Nucleus accumbens (tissue), 56 donors: ENCODE data around the gene CLEC20A.
"Not testable (repeated sequence)": the region's sequence is repeated elsewhere in the genome, so short reads cannot be mapped to it uniquely, and the experiment has no call there.

Source experiments
- DNase-seq, 56 donors: peaks; one replicate each; lab custom pipeline; 2025; lab: John Stamatoyannopoulos, UW

CLEC20A gene

DNA sequence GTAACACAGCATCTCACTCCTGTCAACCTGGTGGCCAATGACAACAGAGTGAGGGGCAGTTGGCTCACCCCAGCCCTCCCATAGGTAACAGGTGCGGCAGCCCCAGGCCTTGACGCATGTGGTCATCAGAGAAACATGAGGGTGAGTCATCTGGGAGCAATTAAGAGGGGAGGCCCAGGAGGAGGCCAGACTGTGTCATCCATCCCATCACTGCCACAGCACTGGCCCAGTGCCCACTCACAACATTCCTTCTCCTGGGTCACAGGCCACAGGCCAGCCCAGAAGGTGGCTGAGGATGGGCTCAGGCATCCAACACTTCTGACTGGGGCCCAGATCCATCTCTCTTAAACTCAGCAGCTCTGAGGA, 33.3 kb upstream of the CLEC20A start:
- no peak for DNase-seq

DNA sequence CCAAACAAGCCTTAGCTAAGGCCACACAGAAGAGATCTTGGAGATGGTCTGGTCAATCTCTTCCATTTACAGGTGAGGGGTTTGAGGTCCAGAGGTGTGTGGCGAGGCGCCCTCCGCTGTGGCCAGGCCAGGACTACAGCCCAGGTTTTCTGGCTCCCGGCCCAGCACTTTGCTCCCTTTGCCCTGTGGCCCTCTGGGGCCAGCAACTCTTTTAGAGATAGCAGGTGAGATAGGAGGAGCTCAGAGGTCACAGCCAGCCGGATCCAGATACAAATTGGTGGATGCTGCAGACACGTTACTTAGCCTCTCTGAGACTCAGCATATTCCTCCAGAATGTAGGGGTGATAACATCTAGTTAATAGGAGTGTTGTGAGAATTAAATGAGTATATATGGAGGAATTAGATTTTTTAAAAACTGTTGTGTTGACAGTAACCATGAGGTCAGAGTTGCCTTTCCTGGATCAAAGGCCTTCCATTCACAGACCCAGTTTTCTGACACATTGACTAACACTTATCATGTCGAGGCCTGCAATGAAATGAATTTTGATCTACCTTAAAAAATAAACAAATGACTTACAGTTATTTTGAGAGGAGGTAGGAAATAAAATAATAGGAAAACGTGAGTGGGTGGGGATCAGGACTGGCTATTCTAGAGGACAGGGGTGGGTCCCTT, 32.7 kb upstream of the CLEC20A start:
- no peak for DNase-seq

DNA sequence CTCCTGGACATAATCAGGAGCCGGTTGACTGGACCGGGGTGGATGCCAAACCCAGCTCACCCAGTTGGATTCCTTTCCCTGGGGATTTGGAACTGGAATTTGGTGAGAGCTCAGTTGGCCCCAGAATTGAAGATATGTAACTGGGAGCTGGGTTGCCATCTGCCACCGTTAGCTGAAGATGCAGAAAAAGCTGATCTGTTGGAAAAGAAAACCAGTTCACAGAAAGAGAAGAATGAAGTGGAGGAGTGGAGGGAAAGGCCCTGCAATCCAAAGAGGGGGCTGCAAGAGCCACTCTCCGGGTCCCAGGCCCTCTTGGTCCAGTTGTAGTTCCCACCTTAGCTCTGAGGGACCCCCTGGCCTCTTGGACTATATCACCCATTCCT, 32.2 kb upstream of the CLEC20A start:
- DNase-seq = no peak

DNA sequence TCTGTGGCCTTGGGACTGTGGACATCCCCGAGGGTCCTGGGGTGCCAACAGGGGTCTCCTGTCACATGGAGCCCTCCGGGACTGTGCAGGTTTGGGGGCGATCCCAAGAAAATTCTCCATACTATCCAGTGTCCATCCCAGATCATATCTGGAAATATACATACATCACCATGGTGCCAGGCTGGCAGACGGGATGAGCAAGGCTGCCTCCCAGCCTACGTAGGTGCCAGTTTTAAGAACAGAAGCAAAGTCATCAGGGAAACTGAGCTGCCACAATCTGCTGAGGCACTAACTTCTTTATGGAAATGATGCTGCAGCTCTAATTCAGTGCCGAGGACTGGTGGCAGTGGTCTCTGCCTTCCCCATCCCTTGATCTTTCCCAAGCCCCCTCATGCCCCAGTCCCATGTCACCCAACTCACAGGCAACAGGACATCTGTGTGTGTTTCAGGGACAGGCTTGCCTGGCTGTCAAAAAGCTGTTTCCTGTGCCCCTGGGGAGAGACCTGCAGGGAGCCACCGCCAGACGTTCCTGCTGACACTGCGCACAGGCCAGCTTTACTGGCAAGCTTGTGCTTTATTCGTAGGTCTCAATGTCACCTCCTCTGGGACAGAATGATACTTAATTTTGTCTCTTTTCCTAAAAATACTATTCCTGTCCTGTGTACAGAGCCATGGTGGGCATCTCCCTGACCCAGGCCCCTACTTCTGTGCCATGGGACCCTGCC, 31.6 kb upstream of the CLEC20A start:
- no peak for DNase-seq

DNA sequence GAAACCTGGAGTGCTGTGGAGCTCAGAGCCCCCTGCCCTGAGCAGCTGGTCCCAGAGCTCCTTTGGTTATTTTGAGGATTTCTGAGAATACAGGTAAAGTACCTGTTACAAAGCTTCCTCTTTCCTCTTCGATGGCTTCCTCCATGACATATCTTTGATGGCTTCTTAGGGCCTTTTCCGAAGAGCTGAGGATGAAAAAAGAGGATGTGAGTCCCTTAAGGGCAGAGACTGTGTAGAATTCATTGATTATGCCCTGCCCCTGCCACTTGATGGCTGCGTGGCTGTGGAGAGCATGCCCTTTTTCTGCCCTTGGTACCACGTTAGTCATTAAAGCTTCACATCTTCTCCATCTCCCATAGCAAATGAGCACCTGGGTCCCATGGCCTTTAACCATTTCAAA, 30.4 kb upstream of the CLEC20A start:
- no peak for DNase-seq

DNA sequence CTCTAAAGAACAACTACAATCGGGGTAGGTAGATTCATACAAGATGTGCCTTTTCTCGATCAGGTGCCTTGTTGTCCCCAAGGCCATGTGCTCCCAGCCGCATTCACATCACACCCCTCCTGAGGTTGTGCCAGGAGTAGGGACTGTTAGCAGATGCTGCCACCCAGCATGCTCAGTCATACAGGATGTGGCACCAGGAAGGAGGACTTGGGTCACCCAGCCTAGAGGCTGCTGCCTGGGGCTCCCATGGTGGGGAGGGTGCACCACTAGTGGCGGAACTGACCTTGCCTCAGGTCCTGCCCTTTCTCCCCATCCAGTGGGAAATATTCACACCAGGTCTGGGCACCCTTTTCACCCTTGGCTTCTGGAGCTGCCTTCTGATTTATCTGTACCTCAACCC, 24.5 kb upstream of the CLEC20A start:
- DNase-seq = no peak

DNA sequence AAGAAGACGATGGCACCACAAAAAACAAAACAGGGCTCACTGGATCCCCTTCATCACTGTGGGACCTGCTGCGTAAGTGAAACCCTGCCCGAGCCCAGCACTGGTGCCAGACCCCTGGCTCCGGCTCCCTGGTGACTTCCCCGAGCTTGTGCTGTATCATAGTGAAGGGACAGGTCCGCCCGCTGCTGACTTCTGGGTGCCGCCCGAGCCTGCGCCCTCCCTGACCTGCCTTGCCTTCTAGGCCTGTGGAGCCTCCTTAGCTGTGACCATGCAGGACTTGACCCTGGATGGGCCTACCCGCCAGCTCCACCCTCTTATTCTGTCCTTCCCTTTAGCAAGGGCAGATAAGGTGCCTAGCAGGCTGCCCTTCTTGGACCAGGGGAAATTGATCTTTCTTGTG, 24.0 kb upstream of the CLEC20A start:
- DNase-seq = no peak

DNA sequence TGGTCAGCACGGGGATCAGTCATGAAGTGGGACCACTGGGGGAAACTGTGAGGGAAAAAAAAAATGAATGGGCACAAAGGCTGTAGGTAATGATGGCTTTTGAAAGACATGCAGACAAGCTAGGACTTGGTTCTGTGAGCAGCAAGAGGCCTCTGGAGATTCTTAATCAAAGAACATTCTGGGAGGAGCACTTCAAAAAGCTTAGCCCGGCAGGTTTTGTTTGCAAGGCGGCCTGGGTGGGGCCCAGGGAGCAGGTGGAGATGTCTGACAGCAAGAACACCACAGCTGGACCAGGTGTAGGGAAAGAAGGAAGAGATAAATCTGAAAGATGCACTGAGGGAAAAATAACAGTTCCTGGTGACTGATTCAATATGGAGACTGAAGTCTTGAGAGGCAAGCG, 22.1 kb upstream of the CLEC20A start:
- DNase-seq = no peak

DNA sequence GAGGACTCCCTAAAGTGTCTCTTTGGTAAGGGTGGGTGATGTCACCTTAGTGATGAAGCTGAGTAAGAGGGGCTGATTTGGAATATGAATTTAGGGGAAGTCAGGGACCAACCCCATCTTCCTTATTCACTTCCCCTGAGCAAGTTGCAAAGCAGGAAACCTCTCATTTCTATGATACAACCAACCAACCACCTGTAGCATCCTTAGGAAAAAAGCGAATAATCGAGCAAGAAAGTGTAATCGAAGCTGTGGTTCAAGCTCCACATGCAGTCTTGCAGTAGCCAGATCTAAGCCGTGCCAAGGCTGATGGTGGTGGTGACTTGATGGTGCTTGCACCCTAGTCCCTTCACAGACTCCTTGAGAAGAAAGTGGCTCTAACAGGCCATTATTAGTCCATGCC, 19.3 kb upstream of the CLEC20A start:
- DNase-seq = no peak

DNA sequence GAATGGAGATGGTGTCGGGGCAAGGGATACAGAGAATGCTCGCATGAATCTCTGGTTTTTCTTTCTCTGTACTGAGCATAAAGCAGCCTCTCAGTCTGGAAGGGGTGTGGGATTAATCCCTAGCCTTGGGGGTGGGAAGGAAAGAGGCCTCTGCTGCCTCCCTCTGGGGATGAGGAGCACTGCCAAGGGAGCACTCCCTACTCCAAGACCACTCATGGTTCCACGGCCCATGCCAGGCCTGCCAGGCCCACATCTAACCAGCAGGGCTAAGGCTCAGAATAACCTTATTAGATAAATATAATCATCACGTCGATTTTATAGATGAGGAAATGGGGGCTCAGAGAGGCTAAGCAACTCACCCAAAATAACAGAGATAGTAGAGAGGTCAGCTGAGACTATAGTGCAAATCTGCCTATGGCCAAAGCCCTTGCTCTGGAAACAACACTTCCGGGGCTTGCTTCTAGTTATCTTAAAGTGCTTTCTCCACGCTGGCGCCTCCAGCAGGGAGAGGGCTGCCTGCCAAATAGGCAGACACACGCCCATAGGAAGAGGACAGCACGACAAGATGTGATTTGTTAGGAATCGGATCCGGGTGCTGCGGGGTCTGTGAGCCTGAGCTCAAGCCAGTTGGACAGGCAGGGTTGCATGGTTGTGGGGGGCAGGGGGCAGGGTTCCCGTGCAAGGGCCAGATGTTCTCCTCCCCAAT, 16.7 kb upstream of the CLEC20A start:
- no peak for DNase-seq

DNA sequence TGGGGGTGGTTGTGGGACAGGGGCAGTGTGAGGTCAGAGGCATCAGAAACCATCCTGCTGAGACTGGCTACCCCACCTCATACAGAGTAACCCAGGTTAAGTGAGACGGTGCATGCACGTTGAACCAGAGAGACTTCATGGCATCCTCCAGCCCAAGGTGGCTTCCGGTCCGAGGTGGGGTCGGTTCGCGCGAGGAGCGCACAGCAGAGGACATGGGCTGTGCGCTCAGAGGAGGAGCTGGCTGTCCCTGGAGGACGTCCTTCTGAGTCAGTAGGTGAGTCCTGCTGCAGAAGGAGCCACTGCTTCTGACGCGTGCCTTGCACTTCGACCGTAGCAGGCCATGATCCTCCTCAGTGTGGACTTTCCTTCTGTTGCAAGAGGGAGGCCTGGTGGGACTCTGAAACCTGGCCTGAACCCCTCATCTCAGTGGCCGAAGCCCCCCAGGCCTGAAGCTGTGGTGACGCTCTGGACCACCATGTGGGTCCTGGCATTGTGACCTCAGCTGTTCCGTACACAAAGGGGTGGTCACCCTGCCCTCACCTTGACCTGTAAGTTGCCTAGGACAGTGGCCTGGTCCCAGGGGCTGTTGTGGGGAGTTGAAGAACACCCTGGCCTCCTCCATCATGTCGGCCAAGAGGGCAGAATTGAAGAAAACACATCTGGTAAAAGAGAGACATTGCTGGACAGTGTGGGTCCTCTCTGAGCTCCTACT, 16.0 kb upstream of the CLEC20A start, which contains the start of gene TEX35:
Gene TEX35 (plus strand): TSS at position 544 of the 712 bp plus-strand sequence. CDS start 80 bp downstream, at position 624.
- no peak for DNase-seq

DNA sequence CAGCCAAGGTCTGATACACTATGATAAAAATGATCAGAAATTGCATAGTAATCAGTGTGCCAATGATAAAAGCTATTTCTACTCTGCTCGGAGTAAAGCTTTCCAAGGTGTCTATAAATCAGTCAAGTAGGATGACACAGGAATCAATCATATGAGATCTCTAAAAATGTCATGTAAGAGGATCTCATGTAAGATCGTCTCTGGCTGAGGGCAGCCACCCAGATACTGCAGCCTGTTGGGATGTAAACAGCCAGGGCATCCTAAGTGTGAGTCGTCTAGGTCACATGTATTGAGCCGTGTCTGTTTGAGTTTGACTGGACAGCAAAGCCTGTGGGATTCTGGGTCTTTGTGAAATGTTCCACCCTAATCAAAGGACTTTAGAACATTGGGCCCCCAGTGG, 13.4 kb upstream of the CLEC20A start:
- no peak for DNase-seq

DNA sequence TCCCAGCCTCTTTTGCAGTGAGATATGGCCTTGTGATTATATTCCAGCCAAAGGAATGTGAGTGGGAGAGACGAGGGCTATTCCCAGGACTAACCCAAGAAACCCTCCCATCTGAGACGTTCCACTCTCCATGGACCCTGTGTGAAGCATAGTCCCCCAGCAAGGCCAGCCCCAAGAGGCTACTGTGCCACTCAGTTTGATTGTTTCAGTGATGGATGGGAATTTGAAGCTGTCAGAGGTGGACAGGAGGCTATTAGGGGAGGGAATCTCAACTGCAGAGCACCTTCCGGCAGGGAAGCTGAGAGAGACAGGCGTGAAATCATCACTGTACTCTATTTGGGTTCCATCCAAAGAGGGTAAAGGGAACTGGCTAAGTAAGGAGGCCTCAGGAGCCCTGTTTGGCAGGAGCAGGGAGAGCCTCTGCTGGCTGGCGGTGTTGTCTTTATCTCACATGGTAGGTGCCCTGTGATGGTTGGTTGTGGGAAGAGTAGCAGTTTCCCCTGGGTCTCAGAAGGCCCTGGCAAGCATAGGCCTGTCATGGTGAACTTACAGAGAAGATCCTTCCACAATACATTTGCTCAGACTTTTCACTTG, 12.7 kb upstream of the CLEC20A start:
- DNase-seq = no peak

DNA sequence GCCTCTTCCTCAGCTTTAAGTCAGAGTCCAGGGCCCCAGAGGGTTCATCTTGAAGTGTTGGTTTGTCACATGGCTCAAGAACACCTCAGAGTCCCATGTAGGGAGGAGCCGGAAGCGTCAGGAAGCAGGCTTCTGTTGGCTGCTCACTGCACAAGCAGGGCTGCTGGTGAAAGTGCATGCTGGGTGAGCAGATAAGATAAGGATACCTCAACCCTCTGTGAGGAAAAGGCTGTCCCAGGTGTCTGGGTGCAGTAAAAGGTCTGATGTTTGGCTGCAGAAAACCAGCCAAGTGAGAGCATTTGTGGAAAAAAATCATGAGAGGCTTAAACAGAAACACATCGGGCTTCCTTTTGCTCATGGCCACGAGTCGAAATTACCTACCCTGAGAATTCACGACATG, 9.9 kb upstream of the CLEC20A start:
- no peak for DNase-seq

DNA sequence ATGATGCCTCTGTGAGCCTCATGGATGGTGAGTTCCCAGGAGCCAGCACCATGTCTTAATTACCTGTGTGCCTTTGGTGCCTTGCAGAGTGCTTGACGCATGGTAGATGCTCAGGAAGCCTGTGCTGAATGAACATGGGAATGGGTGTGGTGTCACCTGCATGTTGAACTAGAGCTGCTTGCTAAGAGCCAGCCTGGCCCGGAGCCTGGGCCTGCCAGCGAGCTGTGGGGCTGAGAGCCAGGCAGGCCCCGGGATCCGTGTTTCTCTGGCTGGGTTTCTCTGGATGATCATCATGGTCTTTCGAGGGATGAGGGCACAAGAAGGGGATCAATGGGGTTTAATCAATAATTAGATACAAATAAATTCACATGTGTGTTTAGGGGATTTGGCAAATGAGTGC, 9.4 kb upstream of the CLEC20A start:
- peak in 1 of 56 donors; percentile 11 for DNase-seq

DNA sequence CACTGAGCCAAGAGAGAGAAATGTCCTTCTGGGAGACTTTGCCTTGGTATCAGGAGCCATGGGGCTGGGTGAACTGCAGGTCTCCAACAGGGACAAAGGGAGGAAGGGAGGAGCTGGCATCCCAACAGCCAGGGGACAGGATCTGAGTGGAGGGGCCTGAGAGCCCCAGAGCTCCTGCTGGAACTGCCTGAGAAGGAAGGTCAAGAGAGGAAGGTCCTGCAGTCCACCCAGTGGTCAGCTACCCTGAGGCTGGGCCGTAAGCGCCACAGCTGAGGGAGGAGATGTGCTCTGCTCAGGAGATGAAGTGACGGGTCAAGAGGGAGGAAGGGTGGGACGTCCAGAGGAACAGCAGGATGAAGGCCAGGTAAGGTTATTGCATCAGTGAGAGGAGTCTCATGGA, 7.5 kb upstream of the CLEC20A start:
- DNase-seq = no peak

DNA sequence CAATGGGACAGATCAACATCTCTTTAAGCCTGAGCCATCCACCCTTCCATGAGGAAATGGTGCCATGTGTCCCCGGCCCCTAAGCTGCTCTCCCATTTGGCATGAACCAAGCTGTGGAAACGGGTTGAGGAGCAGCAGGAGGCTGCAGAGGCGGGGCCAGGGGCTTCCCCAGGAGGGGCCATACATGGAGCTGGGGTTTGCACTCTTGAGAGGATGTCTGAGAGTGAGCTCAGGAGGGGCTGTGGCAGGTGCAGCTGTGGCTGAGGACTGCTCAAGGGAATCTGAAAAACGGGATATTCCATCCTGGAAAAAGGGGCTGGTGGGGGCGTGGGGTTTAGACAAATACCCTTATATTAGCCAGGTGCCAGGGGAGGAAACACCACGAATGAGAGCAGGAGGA, 7.1 kb upstream of the CLEC20A start:
- DNase-seq = no peak

DNA sequence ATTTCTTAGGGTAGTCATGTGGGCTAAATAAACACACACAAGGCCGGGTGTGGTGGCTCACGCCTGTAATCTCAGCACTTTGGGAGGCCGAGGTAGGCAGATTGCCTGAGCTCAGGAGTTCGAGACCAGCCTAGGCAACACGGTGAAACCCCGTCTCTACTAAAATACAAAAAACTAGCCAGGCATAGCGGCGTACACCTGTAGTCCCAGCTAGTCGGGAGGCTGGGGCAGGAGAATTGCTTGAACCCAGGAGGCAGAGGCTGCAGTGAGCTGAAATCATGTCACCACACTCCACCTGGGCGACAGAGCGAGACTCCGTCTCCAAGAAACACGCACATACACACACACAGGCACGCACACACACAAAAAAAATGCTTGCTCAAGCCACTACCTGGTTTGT, 6.6 kb upstream of the CLEC20A start:
- not testable (repeated sequence) for DNase-seq

DNA sequence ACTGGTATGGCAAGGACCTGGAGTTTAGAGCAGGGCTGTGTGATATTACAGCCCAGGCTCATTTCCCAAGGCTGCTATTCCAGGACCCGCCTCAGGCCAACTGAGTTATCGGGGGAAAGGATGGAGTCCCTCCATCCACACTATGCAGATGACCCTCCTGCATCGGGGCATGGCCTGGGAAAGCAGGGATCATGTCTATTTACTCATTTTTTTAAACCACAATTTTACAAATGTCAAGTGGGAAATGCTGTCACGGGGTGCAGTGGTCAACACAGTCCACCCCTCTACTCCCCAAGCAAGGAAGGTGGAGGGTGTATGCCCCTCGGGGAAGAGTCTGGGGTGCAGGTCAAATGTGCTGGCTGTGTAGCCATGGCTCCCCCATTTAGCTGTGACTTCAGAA, 6.1 kb upstream of the CLEC20A start:
- DNase-seq = no peak

DNA sequence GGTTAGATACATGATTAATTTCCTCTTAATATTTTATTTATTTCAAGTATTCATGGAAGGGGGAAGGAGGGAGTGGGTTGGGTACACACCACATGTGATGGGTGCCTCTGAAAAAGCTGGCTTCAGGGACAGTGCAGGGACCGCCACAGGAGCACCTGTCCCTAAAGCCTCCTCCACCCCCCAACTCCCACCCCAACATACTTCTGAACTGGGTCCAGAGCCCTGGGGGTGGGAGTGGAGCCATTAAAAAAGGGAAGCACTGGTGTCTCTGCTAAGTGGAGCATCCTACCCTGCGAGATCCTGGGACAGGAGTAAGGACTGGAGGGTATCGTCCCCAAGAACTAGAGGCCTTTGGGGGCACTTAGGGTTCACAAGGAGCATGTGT, 5.6 kb upstream of the CLEC20A start:
- DNase-seq = no peak
